ENCODE results near the gene PEX7. TPM values are rescaled to one million over a fixed set of nuclear protein-coding genes. Genes with fewer than 3 reads are reported as not detected.

Gene PEX7
- total and polyA plus RNA-seq, 2 experiments from 2014 or later = 11.8 to 13.5 TPM

- no peaks in the 10 kb centered on the region for H3K36me3 Mint-ChIP-seq (ENCODE audit: low read depth)
- no peak overlapping the region for H3K4me3 Mint-ChIP-seq
- H3K27ac Mint-ChIP-seq = no peak overlapping the region
- H2AFZ ChIP-seq = no peak overlapping the region
- H3K4me1 Mint-ChIP-seq = peaks cover 20% of the 10 kb centered on the region
- H3K27ac ChIP-seq (ENCODE audit: low read depth) = no peak overlapping the region
- peak; percentile 88 for ATAC-seq
- no peaks in the 10 kb centered on the region for H4K20me1 ChIP-seq (replicated peaks; ENCODE audit: insufficient read depth)
- H3K4me1 ChIP-seq (ENCODE audit: insufficient read depth) = peaks cover 18% of the 10 kb centered on the region
- no peaks in the 10 kb centered on the region for H3K36me3 ChIP-seq (ENCODE audit: insufficient read depth)
- no peak overlapping the region for H3K4me3 ChIP-seq
- H3K4me2 ChIP-seq = no peak overlapping the region
- no peaks in the 10 kb centered on the region; the same call in 2 of the 3 replicates for H3K9me3 Mint-ChIP-seq
- peaks cover 5% of the 10 kb centered on the region for H3K27me3 Mint-ChIP-seq (ENCODE audit: insufficient read depth, low read depth, poor library complexity)
- peak; percentile 33 for DNase-seq (ENCODE audit: low spot score)
- no peaks in the 10 kb centered on the region for H3K9me2 ChIP-seq (ENCODE audit: insufficient read depth)
- H3F3A ChIP-seq (replicated peaks; ENCODE audit: low read depth) = no peaks in the 10 kb centered on the region; the same call in 1 of the 2 replicates
- H3K79me2 ChIP-seq (replicated peaks; ENCODE audit: insufficient read depth) = no peaks in the 10 kb centered on the region
- no peak for TF ChIP-seq CTCF (conservative IDR thresholded peaks at IDR 0.05; ENCODE audit: low read depth in 2 of 2)
- no peak; the same call in 1 of the 2 replicates for TF ChIP-seq NANOG (IDR thresholded peaks at IDR 0.05; ENCODE audit: borderline replicate concordance)
- TF ChIP-seq POLR2AphosphoS5 (IDR thresholded peaks at IDR 0.05; ENCODE audit: low read depth) = no peak
- no peak for TF ChIP-seq REST (IDR thresholded peaks at IDR 0.05; ENCODE audit: unreplicated experiment)
- no peak for TF ChIP-seq CREB1 (CRISPR knock-in tag; IDR thresholded peaks at IDR 0.05; ENCODE audit: low read depth)
- no peak for TF ChIP-seq EZH2phosphoT487 (IDR thresholded peaks at IDR 0.05; ENCODE audit: unreplicated experiment)
- TF ChIP-seq EZH2 (IDR thresholded peaks at IDR 0.05; ENCODE audit: low read depth, unreplicated experiment) = no peak
- no peak for TF ChIP-seq STAT1 (IDR thresholded peaks at IDR 0.05; ENCODE audit: unreplicated experiment)
- no peak for TF ChIP-seq ZNF114 (CRISPR knock-in tag; IDR thresholded peaks at IDR 0.05)
- TF ChIP-seq ZNF331 (CRISPR knock-in tag; IDR thresholded peaks at IDR 0.05; ENCODE audit: low read depth) = no peak
- TF ChIP-seq JUNB (IDR thresholded peaks at IDR 0.05; ENCODE audit: unreplicated experiment) = no peak
- TF ChIP-seq ZNF462 (CRISPR knock-in tag; IDR thresholded peaks at IDR 0.05) = no peak
- H3K27me3 ChIP-seq (ENCODE audit: insufficient read depth) = peaks cover 52% of the 10 kb centered on the region
These were observed 110.2 kb downstream of the PEX7 start for GRCh38 chr6:136932599-136932998.
